ENCODE data around the gene ADRB1. TPM values are rescaled to one million over a fixed set of nuclear protein-coding genes. Genes with fewer than 3 reads are reported as not detected.

The ADRB1 gene
- total RNA-seq, 2 donors from 2014 or later: 0.73 to 1.6 TPM

DNA sequence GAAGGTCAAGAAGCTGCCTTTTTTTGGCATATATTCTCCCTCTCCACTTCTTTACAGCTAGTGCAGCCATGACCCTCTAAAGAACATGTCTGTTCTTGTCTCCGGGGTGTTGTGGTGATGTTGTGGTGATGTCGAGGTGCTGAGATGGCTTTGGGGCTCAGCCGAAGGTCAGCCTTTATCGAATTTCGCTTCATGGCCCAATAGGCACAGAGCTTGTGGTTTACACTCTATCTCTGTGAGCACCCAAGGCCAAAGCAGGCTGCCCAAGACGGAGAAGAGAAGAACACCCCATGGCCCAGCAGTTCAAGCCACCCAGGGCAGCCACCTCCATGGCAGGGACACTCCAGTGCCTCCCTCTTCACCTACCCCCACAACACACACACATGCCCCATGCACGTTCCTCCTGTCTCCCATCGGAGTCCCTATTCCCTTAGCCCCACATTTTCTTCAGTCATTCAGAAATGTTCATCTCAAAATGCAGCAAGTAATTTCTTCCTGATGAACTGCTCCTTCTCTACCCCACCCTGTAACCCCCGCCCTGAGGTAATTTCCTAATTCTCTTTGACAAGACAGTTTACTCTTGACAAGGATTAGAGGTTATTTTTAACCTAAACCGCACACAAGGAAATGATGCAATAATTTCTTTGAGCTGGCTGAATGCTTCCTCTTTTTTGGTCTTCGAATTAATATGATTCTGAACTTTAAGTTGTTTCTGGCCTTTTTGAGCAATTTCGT is 18.6 kb upstream of the ADRB1 start:
- no peak for ATAC-seq
- intact Hi-C loops (cut with DNase I, micrococcal nuclease): no loop called here
- DNase-seq: no peak

DNA sequence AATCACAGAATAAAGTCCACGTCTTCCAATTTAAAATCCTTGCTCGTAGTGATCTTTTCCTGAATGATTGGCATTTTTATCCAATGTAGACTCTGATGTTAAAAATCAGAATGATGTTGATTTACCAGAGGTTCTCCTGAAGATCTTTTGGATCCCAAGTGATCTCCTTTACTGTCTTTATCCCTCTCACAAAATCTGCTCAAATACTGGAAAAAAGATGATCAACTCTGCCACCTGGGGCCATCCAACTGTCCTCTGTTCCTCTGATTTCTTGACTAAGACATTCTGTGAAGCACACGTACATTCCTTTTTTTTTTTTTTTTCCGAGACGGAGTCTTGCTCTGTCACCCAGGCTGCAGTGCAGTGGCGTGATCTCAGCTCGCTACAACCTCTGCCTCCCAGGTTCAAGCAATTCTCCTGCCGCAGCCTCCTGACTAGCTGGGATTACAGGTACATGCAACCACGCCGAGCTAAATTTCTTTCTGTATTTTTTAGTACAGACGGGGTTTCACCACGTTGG is 18.0 kb upstream of the ADRB1 start:
- DNase-seq (no peak), ATAC-seq (no peak)
- intact Hi-C loops (cut with DNase I, micrococcal nuclease): no loop called here

DNA sequence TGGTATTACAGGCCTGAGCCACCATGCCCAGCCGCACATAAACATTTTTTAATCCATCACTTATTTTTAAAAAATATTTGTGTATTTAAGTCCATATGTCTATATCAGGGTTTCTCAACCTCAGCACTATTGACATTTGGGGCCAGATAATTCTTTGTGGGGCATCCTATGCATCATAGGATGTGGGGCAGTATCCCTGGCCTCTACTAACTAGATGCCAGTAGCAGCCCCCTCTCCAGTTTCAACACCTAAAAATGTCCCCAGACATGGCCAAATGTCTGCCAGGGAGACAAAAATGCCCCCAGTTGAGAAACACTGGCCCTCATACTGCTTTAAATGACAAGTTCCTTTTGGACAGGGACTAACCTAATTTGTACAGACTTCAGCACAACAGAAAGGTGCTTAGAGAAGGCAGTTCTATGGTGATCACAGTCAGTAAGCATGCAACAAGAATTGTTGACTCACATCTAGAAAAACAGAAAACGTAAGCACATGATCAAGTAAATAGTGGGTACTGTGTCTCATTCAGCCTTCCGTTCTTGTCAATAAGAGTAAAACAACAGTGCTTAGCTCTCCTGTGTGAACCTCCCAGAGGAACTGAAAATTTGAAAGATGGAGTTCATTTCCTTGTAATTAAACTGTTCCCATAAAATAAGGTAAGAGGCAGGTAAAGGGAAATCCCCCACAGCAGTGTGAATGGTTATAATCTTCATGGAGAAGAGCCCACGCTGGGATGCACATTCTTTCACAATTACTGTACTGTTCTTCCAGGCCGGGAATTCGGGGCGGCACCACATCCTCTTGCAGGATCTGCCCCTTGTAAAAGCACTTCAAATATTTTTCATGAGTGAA is 17.3 kb upstream of the ADRB1 start:
- ATAC-seq (peak; percentile 57), DNase-seq (no peak)
- intact Hi-C loops (cut with DNase I, micrococcal nuclease): no loop called here

DNA sequence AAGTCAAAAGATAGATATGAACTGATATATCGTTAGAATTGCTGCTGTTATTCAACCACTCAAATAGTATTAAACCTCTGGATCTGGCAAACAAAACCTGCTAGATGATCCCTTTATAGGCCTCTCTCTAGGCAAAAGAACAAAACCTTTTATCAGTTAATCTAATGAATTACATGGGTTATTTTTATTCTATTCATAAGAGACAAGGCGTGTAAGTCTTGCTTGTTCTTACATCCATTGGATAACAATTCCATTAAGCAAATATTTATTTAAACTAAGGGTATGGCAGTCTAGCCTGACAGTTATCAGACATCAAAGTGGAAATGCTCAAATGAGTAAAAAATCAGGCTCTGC is 16.6 kb upstream of the ADRB1 start:
- intact Hi-C loops (cut with DNase I, micrococcal nuclease): no loop called here
- ATAC-seq (no peak), DNase-seq (no peak)

DNA sequence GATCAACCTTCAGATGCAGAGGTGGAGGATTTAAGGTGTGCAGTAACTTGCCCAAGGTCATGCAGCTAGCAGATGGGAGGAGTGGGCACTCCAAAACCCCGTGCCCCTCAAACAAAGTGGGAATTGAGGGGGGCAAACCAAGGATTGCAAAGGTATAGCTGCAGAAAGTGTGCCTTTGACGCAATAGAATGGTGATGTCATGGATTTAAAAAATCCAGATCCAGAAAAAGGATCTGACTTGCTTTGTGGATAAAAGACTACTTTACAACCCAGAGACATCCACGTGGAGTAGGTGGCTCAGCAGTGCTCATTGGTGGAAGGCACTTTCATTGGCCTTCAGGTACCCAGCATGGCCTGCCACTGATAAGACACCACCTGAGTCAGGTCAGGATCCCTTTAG is 15.7 kb upstream of the ADRB1 start:
- no peak for DNase-seq
- ATAC-seq: no peak
- intact Hi-C loops (cut with DNase I, micrococcal nuclease): no loop called here

DNA sequence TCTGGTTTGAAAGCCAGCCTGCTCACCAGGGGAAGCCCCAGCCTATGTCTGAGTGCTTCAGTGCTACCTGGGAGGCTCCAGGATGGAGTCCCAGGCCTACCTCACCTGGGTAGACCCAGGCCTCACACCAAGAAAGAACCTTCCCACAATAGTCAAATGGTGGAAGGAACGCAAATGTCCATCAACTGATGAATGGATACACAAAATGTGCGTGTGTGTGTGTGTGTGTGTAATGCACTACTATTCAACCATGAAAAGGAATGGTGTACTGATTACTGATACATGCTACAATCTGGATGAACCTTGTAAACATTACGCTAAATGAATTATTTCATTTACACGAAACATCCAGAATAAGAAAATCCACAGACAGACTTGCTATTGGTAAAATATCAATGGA is 15.2 kb upstream of the ADRB1 start:
- no peak for ATAC-seq
- DNase-seq: no peak
- intact Hi-C loops (cut with DNase I, micrococcal nuclease): no loop called here

DNA sequence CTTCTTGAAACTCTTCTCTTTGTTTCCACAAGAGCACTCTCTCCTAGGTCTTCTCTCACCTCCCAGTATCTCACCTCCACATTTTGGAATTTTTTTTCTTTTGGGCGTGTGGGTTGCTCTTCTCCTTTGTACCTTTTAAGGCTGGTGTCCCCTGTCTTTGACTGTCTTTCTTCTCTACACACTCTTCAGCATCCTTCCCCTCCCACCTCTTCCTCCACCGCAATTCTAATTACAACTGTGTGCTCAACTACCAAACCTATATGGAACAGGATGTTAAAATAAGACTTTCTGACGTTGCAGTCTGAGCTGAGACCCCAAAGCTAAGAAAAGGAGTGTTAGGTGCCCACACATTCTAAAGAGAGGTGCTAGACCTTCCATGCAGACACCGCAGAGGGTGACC is 14.0 kb upstream of the ADRB1 start:
- no peak for ATAC-seq
- intact Hi-C loops (cut with DNase I, micrococcal nuclease): no loop called here
- DNase-seq: no peak

DNA sequence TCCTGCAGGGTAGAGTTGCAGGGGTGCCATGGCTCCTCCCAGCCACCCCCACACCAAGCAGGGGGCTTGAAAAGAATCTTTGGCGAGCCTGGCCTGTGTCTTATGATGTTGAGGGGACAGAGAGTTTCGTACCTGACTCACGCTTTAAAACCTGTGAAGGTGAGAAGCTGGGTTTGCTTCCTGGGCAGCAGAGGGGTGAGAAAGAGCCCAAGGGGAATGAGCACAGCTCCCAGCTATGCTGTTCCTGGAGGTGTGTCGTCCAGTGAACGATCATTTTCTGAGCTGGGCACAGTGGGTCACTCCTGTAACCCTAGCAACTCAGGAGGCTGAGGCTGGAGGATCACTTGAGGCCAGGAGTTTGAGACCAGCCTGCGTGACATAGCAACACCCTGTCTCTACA is 13.5 kb upstream of the ADRB1 start:
- intact Hi-C loops (cut with DNase I, micrococcal nuclease): no loop called here
- ATAC-seq: no peak
- DNase-seq: no peak

DNA sequence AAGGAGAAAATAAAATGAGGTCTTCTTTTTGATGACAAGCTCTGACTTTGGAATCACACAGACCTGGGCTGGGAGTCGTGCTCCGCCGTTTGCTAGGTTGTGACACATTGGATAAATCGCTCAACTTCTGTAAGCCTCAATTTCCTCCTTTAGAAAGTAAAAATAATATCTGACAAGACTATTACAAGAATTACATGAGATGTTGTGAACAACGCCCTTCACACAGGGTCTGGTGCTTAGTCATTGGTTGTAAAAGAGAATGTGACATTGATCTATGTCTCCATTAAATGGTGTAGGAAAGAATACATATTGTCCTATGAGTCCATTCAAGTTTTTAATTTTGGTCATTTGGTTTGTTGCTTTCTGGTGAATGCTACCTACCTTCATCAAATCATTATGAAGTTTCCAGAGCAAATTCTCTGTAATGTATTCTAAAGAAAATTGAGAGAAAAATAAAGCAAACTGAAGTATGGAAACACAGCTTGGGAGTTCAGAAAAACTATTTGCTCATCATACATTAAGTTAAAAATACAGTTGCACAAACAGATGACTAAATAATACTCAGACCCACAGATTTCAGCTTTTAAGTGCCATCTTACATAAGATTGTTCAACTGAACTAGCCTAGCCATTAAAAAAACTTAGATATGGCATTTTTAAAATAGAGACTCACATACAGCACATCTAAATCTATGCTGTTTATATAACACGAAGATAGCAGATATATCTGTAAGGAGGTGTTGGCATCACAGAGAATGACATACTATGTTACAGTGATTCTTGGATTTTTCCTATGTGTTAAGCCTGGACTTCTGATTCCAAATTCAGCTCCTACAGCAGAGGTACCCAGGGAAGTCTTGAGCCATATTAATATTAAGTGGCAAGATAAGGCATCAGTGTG is 12.3 kb upstream of the ADRB1 start:
- ATAC-seq: no peak
- intact Hi-C loops (cut with DNase I, micrococcal nuclease): no loop called here
- DNase-seq: no peak

DNA sequence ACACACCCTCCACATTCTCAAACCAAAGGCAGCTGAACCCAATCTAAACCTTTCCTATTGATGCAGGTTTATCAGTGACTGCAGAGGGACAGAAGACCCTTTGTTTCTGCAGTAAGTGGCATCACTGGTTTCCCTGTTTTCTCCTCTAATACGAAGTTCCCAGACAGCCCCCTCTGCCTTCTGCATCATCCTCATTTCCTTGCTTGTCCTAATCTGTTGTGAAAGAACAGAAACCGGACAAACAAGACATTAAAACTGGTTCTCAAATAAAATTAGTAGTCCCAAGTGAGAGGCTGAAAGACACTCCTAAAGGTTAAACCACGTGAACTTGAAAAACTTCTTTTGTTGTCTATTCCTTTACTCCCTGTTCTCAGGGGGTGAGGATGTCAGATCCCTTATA is 10.1 kb upstream of the ADRB1 start:
- intact Hi-C loops (cut with DNase I, micrococcal nuclease): no loop called here
- ATAC-seq (no peak), DNase-seq (no peak)

DNA sequence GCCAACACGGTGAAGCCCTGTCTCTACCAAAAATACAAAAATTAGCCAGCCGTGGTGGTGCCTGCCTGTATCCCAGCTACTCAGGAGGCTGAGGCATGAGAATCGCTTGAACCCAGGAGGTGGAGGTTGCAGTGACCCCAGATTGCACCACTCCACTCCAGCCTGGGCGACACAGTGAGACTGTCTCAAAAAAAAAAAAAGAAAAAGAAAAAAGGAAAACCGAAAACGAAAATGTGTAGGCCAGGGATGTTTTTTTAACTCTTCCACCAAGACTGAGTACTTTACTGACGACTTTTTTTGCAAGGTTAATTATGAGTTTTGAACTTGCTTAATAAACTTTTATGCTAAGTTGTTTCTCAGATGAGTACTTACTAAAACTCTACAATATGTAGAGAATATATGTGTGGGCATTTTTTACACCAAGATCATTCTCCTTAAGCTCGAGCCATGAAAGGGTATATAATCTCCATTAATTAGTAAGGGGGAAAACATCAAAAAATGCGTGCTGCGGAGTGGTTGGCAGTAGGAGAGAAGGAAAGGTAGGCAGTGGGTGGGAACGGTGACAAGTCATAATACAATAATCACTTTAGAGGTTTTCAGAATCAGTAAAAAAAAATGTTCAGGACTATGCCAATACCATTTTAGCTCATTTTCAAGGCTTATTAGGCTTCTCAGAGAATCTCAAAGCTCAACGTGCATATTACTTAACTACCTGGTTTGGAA is 8.6 kb upstream of the ADRB1 start:
- DNase-seq: no peak
- intact Hi-C loops (cut with DNase I, micrococcal nuclease): no loop called here
- ATAC-seq: no peak

DNA sequence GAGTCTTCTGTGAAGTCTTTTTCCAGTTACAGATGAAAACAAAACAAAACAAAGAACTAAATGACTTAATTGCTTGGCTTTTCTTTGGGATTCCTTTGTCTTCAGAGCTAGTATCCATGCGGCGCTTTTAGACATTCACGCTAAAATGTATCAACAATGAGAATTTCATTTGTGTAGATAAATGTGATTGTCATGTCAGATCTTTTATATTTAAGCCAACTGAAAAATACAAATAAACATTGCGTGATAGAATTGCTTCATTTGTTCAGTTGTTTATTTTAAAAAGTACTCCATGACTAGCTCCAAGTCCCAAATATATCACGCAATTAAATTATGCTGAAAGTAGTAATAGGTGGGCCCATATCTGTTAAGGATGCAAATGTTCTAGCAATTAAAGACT is 7.9 kb upstream of the ADRB1 start:
- no peak for DNase-seq
- no peak for ATAC-seq
- intact Hi-C loops (cut with DNase I, micrococcal nuclease): no loop called here

DNA sequence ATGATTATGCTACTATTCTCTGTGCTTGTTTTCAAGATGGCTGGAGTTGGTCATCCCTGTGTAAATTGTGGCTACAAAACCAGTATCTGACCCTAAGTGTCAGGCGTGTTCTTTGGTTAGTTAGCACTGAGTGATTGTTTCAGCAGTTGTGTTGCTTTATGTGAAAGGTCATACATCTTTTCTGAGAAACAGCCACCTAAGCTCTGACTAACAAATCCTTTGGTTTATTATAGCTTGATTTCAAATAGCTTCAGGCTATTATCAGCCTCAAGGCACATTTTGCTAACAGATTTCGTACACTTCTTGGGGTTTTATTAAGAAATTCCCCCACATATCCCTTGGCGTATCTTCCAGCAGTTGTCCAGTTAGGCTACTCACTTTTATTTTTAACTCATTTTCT is 4.8 kb upstream of the ADRB1 start:
- intact Hi-C loops (cut with DNase I, micrococcal nuclease): no loop called here
- DNase-seq (no peak), ATAC-seq (no peak)

DNA sequence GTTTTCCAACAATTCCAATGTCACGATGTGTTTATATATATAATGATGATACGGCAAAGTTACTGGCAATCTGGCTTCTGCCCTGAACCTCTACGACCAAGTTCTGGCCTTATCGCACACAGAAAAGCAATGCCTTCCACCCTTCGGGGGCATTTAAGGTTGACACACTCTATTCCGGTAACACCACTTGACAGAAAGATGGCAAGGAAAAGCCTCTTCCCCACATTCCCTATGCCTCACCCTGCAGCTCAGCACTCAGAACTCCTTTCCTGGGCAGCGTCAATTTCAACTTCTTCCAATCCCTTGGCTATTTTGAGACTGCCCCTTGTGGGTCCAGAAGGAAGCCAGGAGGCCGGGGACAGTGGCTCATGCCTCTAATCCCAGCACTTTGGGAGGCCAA is 2.5 kb upstream of the ADRB1 start:
- DNase-seq: no peak
- no peak for ATAC-seq
- intact Hi-C loops (cut with DNase I, micrococcal nuclease): no loop called here

DNA sequence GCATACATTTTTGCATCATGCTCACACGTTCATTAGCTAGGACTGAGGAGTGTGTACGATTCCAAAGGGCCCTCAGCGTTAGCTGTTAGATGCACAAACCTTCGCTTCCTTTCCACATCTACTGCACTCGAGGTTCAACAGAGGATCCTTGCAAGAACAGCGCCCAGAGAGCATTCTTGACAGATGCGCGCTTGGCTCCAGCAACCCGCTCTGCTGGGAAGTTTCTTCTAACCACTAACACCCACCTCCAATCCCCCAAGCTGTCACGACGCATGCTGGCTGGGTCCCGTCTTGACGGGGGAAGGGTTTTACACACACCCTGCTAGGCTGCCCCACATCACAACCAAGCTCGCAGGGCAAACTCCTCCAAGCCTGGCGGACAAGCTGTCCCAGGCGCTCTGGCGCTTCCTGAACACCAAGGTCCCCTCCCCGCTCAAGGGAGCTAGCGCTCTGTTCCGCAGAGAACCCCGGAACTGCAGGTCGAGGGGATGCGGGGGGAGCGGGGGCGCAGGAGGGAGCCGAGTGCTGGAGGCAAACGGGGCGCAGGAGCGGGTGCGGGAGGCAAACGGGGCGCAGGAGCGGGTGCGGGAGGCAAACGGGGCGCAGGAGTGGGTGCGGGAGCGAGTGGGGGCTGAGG is 653 bp upstream of the ADRB1 start:
- peak in 1 of 2 donors; percentile 37 for DNase-seq
- intact Hi-C loops (cut with DNase I, micrococcal nuclease): no loop called here
- peak; percentile 59 for ATAC-seq

DNA sequence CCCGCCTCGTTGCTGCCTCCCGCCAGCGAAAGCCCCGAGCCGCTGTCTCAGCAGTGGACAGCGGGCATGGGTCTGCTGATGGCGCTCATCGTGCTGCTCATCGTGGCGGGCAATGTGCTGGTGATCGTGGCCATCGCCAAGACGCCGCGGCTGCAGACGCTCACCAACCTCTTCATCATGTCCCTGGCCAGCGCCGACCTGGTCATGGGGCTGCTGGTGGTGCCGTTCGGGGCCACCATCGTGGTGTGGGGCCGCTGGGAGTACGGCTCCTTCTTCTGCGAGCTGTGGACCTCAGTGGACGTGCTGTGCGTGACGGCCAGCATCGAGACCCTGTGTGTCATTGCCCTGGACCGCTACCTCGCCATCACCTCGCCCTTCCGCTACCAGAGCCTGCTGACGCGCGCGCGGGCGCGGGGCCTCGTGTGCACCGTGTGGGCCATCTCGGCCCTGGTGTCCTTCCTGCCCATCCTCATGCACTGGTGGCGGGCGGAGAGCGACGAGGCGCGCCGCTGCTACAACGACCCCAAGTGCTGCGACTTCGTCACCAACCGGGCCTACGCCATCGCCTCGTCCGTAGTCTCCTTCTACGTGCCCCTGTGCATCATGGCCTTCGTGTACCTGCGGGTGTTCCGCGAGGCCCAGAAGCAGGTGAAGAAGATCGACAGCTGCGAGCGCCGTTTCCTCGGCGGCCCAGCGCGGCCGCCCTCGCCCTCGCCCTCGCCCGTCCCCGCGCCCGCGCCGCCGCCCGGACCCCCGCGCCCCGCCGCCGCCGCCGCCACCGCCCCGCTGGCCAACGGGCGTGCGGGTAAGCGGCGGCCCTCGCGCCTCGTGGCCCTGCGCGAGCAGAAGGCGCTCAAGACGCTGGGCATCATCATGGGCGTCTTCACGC is 825 bp downstream of the ADRB1 start:
- intact Hi-C loops (cut with DNase I, micrococcal nuclease): no loop called here
- no peak for DNase-seq
- no peak for ATAC-seq

Data from left colon (tissue), 2 donors.